ENCODE data around the gene PHKG1. TPM values are rescaled to one million over a fixed set of nuclear protein-coding genes. Genes with fewer than 3 reads are reported as not detected.

PHKG1 gene
- total and polyA plus RNA-seq, 2 of the 8 experiments (the other 6 are each of a cell fraction or from before 2014, with no cell fraction given): 0.03 to 0.61 TPM

DNA sequence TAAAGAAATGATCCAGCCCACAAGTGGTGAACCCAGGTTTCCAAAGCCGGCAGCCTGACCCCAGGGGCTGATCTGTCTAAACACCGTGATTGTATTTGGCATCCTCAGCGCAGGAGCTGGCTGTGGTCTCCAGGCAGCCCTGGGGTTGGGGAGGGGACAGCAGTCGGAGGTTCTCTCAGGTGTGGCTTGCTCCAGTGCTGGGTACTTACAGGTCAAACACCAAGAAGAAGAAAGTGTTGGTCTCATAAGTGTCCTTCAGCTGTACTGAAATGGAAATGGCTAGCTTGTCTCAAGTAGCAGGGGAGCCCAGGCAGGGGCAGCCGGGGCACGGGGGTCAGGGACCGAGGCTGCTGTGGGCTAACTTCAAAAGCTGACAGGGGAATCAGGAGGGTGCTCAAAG, 6.0 kb downstream of the PHKG1 start:
- Histone ChIP-seq H3K4me1 (replicated peaks in 1 of 4; ENCODE audit: control insufficient read depth in 3 of 4, insufficient read depth in 4 of 4, low read length in 3 of 4) (no peaks in the 10 kb centered on the region; a peak in 2 of 7 replicates), H2AFZ (ENCODE audit: low read length) (no peak overlapping the region), H3K18ac (ENCODE audit: extremely low read depth, low read length) (no peak overlapping the region), H3K23me2 (ENCODE audit: low read depth, low read length) (no peaks in the 10 kb centered on the region), H3K9me3 (ENCODE audit: insufficient read depth in 2 of 2, low read depth in 1 of 2, low read length in 1 of 2) (no peaks in the 10 kb centered on the region), H4K5ac (ENCODE audit: insufficient read length, low read depth, low read length) (no peak overlapping the region), H2BK120ac (replicated peaks; ENCODE audit: low read depth, low read length) (no peak overlapping the region), H3K56ac (replicated peaks; ENCODE audit: insufficient read length, low read depth, low read length) (no peak overlapping the region), H3K23ac (ENCODE audit: insufficient read length) (no peak overlapping the region), H3K79me2 (ENCODE audit: control insufficient read depth in 1 of 2, insufficient read depth in 2 of 2, low read length in 2 of 2) (no peaks in the 10 kb centered on the region), H2AK5ac (ENCODE audit: low read depth, low read length) (no peak overlapping the region), H4K8ac (ENCODE audit: extremely low read depth, insufficient read depth, low read length) (no peak overlapping the region), H2BK12ac (ENCODE audit: low read depth, low read length) (no peak overlapping the region), H3K14ac (ENCODE audit: insufficient read length) (no peak overlapping the region), H2BK20ac (ENCODE audit: low read length) (no peak overlapping the region), H3K27me3 (replicated peaks in 1 of 4; ENCODE audit: control insufficient read depth in 3 of 4, extremely low read depth in 1 of 4, insufficient read depth in 3 of 4, low read length in 3 of 4) (no peaks in the 10 kb centered on the region), H2BK5ac (ENCODE audit: low read depth, low read length) (no peak overlapping the region), H3K4me3 (ENCODE audit: extremely low read depth in 1 of 4, insufficient read depth in 2 of 4, low read depth in 3 of 4, low read length in 4 of 4) (no peak overlapping the region), H3K79me1 (ENCODE audit: low read depth, low read length) (no peaks in the 10 kb centered on the region), H4K20me1 (replicated peaks in 1 of 2; ENCODE audit: control insufficient read depth in 1 of 2, insufficient read depth in 2 of 2, low read length in 2 of 2) (peaks cover 0 to 2% of the 10 kb centered on the region in 2 experiments), H4K91ac (replicated peaks; ENCODE audit: insufficient read length, low read length) (no peak overlapping the region), H2BK15ac (ENCODE audit: low read length) (no peak overlapping the region), H3K36me3 (ENCODE audit: control insufficient read depth in 2 of 4, insufficient read depth in 4 of 4, low read length in 3 of 4) (no peaks in the 10 kb centered on the region), H3K4ac (replicated peaks; ENCODE audit: insufficient read length, low read depth, low read length) (no peak overlapping the region), H3K9ac (replicated peaks in 1 of 4; ENCODE audit: extremely low read depth in 1 of 4, low read depth in 3 of 4, low read length in 3 of 4) (no peak overlapping the region), H3K4me2 (ENCODE audit: insufficient read depth in 1 of 2, low read depth in 2 of 2, low read length in 2 of 2) (no peak overlapping the region), H3K27ac (ENCODE audit: low read depth, low read length) (no peak overlapping the region)
- no peak for FAIRE-seq
- 90% methylated on average over 7 of the region's 7 CpGs; no CpG with 5 or more reads in 1 of the 2 experiments for WGBS, 2 experiments (ENCODE audit: extremely low coverage in 1 of 2, insufficient coverage in 1 of 2, insufficient read length in 1 of 2, insufficient replicate concordance in 2 of 2, low coverage in 1 of 2, low lambda C conversion rate in 2 of 2, missing lambda C conversion rate in 1 of 2)
- CTCF ChIA-PET (ENCODE audit: partially characterized antibody): interaction anchor here (1.1 kb wide), 1 partner anchor 13 kb away, joined by 3 read pairs; no protein-coding TSS in a partner anchor
- no peak for DNase-seq (ENCODE audit: low read depth in 1 of 2, low spot score in 2 of 2)
- POLR2A ChIA-PET (ENCODE audit: partially characterized antibody): interaction anchor here (0.5 to 1.5 kb wide), 3 partner anchors 12 to 123 kb away, joined by 3 to 4 read pairs (median 3); partner anchors contain the start of genes NIPSNAP2 and SUMF2
- no peak for TF ChIP-seq FOSL1 (IDR thresholded peaks at IDR 0.05; ENCODE audit: insufficient read depth, low read depth, low read length)
- TF ChIP-seq PHF8 (conservative IDR thresholded peaks at IDR 0.05; ENCODE audit: low read depth, low read length): no peak
- TF ChIP-seq TBP (IDR thresholded peaks at IDR 0.05; ENCODE audit: low read depth, low read length): no peak

All from H1 (cell line).